Astrocyte (in vitro differentiated cells and primary cell): ENCODE data around the gene INO80B. TPM values are rescaled to one million over a fixed set of nuclear protein-coding genes. Genes with fewer than 3 reads are reported as not detected.

ENCODE experiments used
- DNase-seq: peaks from one replicate; pipeline ENCODE4 v3.0.0-alpha.2; 2010; ENCODE audit warnings: low read depth
- FAIRE-seq: peaks from 2 replicates; lab custom pipeline; 2011; peaks lifted over from hg19 to GRCh38; lab: Jason Lieb, UNC
- H2AFZ ChIP-seq: 2 replicates; pipeline ENCODE4 v1.6.0; 2012; ENCODE audit warnings: low read depth, low read length, inconsistent platforms
- H3K27ac ChIP-seq: 2 replicates; pipeline ENCODE4 v1.5.1; 2011; ENCODE audit warnings: low read depth, low read length, inconsistent platforms
- H3K27me3 ChIP-seq: 2 replicates; pipeline ENCODE4 v1.6.0; 2011; ENCODE audit warnings: low read length, inconsistent platforms; ENCODE audit not compliant: insufficient read depth
- H3K36me3 ChIP-seq: 2 replicates; pipeline ENCODE4 v1.5.1; 2011; ENCODE audit warnings: low read length, inconsistent platforms; ENCODE audit not compliant: insufficient read depth
- H3K4me1 ChIP-seq: 2 replicates; pipeline ENCODE4 v1.5.1; 2011; ENCODE audit warnings: low read length, inconsistent platforms; ENCODE audit not compliant: insufficient read depth
- H3K4me2 ChIP-seq: 2 replicates; pipeline ENCODE4 v1.6.0; 2012; ENCODE audit warnings: low read length, inconsistent platforms
- H3K4me3 ChIP-seq: 2 replicates; pipeline ENCODE4 v1.5.1; 2011; ENCODE audit warnings: low read depth, mild to moderate bottlenecking, low read length, inconsistent platforms; ENCODE audit not compliant: insufficient read depth
- H3K79me2 ChIP-seq: 2 replicates; pipeline ENCODE4 v1.6.0; 2012; ENCODE audit warnings: mild to moderate bottlenecking, low read length, inconsistent platforms; ENCODE audit not compliant: insufficient read depth
- H3K9ac ChIP-seq: 2 replicates; pipeline ENCODE4 v1.6.0; 2012; ENCODE audit warnings: mild to moderate bottlenecking, low read length, inconsistent platforms
- H3K9me3 ChIP-seq: 2 replicates; pipeline ENCODE4 v1.5.1; 2012; ENCODE audit warnings: low read depth, mild to moderate bottlenecking, low read length, inconsistent platforms; ENCODE audit not compliant: insufficient read depth
- H4K20me1 ChIP-seq: 2 replicates; pipeline ENCODE4 v1.6.0; 2012; ENCODE audit warnings: low read length, inconsistent platforms; ENCODE audit not compliant: insufficient read depth
- H3K27ac Mint-ChIP-seq: one replicate; pipeline ENCODE4 v1.8.0; 2021; ENCODE audit warnings: mild to moderate bottlenecking, mixed read lengths; ENCODE audit not compliant: unreplicated experiment
- H3K27me3 Mint-ChIP-seq: one replicate; pipeline ENCODE4 v1.8.0; 2021; ENCODE audit warnings: low read depth, mixed read lengths; ENCODE audit not compliant: unreplicated experiment
- H3K36me3 Mint-ChIP-seq: one replicate; pipeline ENCODE4 v1.8.0; 2021; ENCODE audit warnings: low read depth, mixed read lengths; ENCODE audit not compliant: unreplicated experiment
- H3K4me1 Mint-ChIP-seq: one replicate; pipeline ENCODE4 v1.8.0; 2021; ENCODE audit warnings: low read depth, mixed read lengths; ENCODE audit not compliant: unreplicated experiment
- H3K4me3 Mint-ChIP-seq: one replicate; pipeline ENCODE4 v1.8.0; 2021; ENCODE audit warnings: mild to moderate bottlenecking, moderate library complexity, mixed read lengths; ENCODE audit not compliant: unreplicated experiment
- H3K9me3 Mint-ChIP-seq: one replicate; pipeline ENCODE4 v1.8.0; 2021; ENCODE audit warnings: mild to moderate bottlenecking, mixed read lengths; ENCODE audit not compliant: unreplicated experiment
- CTCF ChIP-seq: IDR thresholded peaks from 2 replicates; pipeline ENCODE4 v1.5.1; 2011; ENCODE audit warnings: low read depth, mild to moderate bottlenecking, inconsistent platforms, low read length, moderate library complexity; ENCODE audit not compliant: insufficient read depth
- EZH2 ChIP-seq: IDR thresholded peaks from 2 replicates; pipeline ENCODE4 v1.6.1; 2012; ENCODE audit warnings: mild to moderate bottlenecking, low read length, inconsistent platforms; ENCODE audit not compliant: insufficient read depth
- total RNA-seq: library from RNA; stranded (reverse); gene quantifications from 2 replicates; pipeline ENCODE4 v1.2.1, GENCODE V29; 2021

Gene INO80B
- total RNA-seq, 1 donor from 2014 or later = 19.2 TPM

GRCh38 chr2:74504591-74504990 is 49.7 kb downstream of the INO80B start:
- Histone ChIP-seq H3K27ac (no peak overlapping the region), H3K27me3 (peaks cover 20% of the 10 kb centered on the region), H3K36me3 (peaks cover 4% of the 10 kb centered on the region), H2AFZ (no peak overlapping the region), H3K79me2 (peaks cover 24% of the 10 kb centered on the region), H3K9ac (peak overlapping the region; percentile 83), H3K4me3 (peak overlapping the region; percentile 61), H4K20me1 (peaks cover 7% of the 10 kb centered on the region), H3K4me2 (peak overlapping the region; percentile 93), H3K9me3 (no peaks in the 10 kb centered on the region), H3K4me1 (peaks cover 49% of the 10 kb centered on the region)
- no peak for TF ChIP-seq CTCF
- no peak for TF ChIP-seq EZH2
- H3K36me3 Mint-ChIP-seq = peaks cover 12% of the 10 kb centered on the region
- no peak for FAIRE-seq
- H3K27me3 Mint-ChIP-seq = peaks cover 36% of the 10 kb centered on the region
- peak overlapping the region; percentile 66 for H3K4me3 Mint-ChIP-seq
- DNase-seq = no peak
- H3K9me3 Mint-ChIP-seq = no peaks in the 10 kb centered on the region
- peak overlapping the region; percentile 51 for H3K27ac Mint-ChIP-seq
- H3K4me1 Mint-ChIP-seq = peaks cover 21% of the 10 kb centered on the region

- Histone ChIP-seq H3K27ac (no peak overlapping the region), H3K36me3 (peaks cover 4% of the 10 kb centered on the region), H3K9ac (no peak overlapping the region), H3K4me2 (peak overlapping the region; percentile 63), H2AFZ (no peak overlapping the region), H3K4me1 (peaks cover 49% of the 10 kb centered on the region), H4K20me1 (peaks cover 7% of the 10 kb centered on the region), H3K4me3 (peak overlapping the region; percentile 9), H3K79me2 (peaks cover 24% of the 10 kb centered on the region), H3K27me3 (peaks cover 18% of the 10 kb centered on the region), H3K9me3 (no peaks in the 10 kb centered on the region)
- H3K27me3 Mint-ChIP-seq = peaks cover 35% of the 10 kb centered on the region
- H3K9me3 Mint-ChIP-seq = no peaks in the 10 kb centered on the region
- peaks cover 12% of the 10 kb centered on the region for H3K36me3 Mint-ChIP-seq
- peak overlapping the region; percentile 97 for H3K4me3 Mint-ChIP-seq
- H3K27ac Mint-ChIP-seq = no peak overlapping the region
- peaks cover 21% of the 10 kb centered on the region for H3K4me1 Mint-ChIP-seq
- DNase-seq (no peak), FAIRE-seq (no peak)
- no peak for TF ChIP-seq CTCF
- no peak for TF ChIP-seq EZH2
Measured at GRCh38 chr2:74505448-74506246, 50.8 kb downstream of the INO80B start.
